GM20000 (cell line): ENCODE data around the gene GID4.

ENCODE experiments used
- DNase-seq: peaks from one replicate; pipeline ENCODE4 v3.0.0; 2012; ENCODE audit warnings: low spot score
- TF ChIP-seq, protein P1 (sequence below): IDR thresholded peaks from 2 replicates; pipeline ENCODE4 v1.5.1; 2012; ENCODE audit warnings: mild to moderate bottlenecking, control low read depth; ENCODE audit errors: extremely low read depth, missing control alignments

GID4 gene

DNA sequence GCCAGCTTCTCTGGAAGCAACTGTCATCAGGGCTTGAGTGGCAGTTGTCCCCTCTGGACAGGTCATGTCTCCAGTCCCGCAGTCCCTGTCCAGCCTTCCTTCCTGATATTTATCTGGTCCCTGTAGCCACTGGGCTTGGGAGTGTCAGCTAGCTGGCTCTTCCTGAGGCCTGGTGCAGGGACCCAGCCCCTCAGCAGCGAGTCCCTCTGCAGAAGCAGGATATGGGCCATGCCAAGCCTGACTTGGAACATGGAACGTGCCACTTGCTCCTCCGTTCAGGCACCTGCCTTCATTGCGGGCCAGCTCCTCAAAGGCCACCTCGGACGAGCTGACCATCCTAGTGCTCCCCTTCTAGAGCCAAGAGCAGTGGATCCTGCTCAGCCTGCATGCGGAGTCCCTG is 40.3 kb upstream of the GID4 start:
- DNase-seq, result no peak
- TF ChIP-seq, protein P1, sequence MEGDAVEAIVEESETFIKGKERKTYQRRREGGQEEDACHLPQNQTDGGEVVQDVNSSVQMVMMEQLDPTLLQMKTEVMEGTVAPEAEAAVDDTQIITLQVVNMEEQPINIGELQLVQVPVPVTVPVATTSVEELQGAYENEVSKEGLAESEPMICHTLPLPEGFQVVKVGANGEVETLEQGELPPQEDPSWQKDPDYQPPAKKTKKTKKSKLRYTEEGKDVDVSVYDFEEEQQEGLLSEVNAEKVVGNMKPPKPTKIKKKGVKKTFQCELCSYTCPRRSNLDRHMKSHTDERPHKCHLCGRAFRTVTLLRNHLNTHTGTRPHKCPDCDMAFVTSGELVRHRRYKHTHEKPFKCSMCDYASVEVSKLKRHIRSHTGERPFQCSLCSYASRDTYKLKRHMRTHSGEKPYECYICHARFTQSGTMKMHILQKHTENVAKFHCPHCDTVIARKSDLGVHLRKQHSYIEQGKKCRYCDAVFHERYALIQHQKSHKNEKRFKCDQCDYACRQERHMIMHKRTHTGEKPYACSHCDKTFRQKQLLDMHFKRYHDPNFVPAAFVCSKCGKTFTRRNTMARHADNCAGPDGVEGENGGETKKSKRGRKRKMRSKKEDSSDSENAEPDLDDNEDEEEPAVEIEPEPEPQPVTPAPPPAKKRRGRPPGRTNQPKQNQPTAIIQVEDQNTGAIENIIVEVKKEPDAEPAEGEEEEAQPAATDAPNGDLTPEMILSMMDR, result no peak

DNA sequence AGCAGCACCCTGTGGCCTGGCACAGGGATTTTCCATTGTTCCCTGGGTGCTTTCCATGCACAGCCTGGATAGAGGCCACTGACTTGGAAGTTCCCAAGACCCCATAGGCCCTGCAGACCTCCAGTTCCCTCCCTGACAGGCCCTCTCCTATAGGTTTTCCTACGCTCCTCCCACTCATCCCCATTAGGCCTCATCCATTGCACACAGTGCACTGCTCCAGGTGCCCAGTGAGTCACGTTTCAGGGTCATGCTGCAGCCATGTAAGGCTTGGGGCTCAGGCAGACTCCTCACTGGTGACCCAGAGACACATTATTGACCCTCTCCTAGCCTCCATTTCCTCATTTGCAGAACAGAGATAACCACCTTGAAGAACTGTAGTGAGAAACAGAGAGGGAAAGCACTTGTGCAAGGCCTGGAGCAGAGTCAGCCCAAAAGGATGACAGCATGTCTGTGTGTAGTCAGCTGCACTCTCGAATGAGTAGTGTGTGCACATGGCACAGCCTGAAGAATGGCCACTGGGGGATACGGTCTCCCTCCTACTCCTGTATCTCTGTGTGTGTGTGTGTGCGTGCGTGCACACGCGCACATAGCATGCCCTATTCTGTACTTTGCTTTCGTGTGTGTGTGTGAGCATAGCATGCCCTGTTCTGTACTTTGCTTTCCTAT is 39.7 kb upstream of the GID4 start:
- TF ChIP-seq, protein P1, result no peak
- DNase-seq, result no peak

DNA sequence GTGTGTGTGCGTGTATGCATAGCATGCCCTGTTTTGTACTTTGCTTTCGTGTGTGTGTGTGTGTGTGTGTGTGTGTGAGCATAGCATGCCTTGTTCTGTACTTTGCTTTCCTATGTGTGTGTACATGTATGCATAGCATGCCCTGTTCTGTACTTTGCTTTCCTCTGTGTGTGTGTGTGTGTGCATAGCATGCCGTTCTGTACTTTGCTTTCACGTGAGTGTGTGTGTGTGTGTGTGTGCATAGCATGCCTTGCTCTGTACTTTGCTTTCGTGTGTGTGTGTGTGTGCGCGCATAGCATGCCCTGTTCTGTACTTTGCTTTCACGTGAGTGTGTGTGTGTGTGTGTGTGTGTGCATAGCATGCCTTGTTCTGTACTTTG is 39.2 kb upstream of the GID4 start:
- TF ChIP-seq, protein P1, result no peak

DNA sequence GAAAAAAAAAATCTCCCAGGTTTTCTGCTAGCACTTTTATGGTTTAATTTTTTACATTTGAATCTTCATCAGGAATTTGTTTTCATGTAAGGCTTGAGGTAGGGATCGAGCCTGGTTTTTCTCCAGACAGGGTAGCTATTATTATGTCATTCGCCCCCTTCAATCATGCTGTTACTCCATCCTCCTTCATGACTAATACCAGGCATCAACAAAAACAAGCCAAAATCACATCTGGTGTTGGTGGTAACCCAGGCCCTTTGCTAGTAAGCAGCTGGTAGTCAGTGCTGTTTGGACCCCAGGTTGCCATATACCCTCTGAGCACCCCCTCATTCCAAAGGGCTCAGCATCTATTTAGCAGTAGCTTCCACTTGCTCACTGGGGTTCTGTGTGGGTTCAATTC is 37.0 kb upstream of the GID4 start:
- DNase-seq, result no peak
- TF ChIP-seq, protein P1, result no peak

More for the DNA sequence above, 39.2 kb upstream of the GID4 start:
- DNase-seq, result no peak

DNA sequence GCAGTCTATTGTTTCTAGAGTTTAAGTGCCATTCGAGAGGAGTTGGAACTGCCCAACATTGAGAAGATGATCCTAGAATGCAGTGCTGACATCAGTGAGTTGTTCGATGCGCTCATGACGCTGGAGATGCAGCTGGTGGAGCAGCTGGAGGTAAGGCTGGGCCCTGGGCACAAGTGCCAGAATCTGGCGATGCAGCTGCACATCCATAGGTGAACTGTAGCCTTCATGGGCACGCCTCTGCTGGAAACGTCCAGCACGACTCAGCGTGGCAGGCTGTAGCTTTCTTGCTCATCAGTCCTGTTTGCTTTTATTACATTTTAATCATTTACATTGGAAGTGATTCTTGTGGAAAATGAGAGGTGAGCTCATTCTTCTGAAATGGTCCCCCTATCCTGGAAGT is 34.9 kb upstream of the GID4 start:
- TF ChIP-seq, protein P1, result no peak
- DNase-seq, result no peak

DNA sequence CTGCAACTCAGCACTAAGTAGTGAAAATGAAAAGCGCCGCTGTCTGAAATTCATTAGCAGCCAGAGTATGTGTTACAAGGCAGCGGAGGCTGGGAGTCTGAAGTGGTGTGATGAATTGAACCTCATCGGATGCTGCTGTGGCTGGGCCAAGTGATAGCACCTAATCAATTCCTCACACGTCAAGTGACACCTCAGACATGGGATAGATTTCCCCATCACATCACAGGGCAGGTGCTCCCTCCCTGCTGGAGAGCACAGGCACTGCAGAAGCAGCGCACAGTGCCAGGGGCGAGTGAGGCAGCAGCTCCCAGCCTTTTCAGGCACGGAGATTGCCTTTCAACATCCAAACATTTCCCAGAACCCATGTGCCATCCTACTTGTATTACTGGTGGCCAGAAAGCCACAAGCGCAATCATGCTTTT is 34.3 kb upstream of the GID4 start:
- DNase-seq, result no peak

DNA sequence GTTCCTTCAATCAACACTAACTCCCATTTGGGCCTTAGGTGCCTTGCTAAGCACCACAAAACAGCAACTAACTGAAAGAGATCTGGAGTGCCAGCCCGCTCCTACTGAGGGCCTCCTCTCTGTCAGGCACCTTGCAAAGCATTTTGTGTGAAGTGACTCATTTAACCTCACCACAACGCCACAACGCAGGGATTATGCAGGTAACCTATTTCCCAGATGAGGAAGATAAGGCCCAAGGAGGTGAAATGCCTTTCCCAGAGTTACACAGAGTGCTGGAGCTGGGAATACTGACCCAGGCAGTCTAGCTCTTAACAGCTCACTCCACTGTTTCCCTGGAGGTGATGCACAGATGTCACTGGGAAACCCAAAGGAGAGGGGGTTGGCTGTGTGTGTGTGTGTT is 33.7 kb upstream of the GID4 start:
- DNase-seq, result no peak
- TF ChIP-seq, protein P1, result no peak

More for the DNA sequence above, 34.3 kb upstream of the GID4 start:
- TF ChIP-seq, protein P1, result no peak
